ENCODE data around the gene PNPLA3.
"Not testable (repeated sequence)": the region's sequence is repeated elsewhere in the genome, so short reads cannot be mapped to it uniquely, and the experiment has no call there.

Gene PNPLA3

DNA sequence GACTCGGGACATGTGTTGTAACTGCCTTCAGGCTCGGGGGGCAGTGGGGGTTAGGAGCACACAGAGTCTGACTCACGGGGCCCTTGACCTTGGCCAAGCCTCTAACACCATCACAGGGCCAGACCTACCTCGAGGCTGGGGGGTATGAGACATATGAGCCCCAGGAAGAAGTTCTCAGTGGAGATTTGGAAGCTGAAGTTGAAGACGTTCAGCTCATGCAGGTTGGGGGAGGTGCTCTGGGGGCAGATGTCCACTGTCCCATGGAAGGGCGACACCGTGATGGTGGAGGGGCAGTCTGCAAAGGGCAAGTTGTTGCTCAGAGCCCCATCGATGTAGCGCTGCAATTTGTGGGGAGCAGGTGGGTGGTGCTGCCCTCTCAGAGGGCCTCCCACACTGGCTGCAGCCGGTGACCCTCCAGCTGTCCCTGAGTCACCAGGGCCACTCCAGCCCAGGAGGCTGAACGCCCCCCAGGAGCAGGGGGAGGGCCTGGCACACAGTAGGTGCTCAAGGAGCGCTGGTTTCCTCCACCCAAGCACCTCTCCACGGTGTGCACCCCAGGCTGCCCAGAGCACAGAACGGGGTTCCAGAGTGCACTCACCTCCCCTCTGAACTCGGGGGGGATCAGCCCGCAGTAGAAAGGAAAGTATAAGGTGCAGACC lies 34.3 kb upstream of the PNPLA3 start:
- no peak for DNase-seq (ENCODE audit: low read depth in 3 of 3)

DNA sequence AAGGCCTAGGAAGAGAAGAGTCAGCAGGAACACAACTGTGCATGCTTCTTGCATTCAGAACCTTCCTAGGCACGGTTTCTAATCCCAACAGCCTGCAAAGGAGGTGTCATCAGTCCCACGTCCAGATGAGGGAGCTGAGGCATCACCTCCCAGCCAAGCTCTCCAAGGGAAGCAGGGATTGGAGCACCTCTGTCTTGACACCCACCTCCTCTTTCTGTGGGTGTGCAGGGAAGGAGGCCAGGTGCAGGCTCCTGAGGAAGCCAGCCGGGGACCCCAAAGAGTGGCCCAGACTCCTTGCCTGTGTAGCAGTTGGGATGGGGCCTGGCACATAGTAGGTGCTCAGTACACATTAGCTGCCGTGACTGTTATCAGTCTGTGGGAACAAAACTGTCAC lies 33.7 kb upstream of the PNPLA3 start:
- no peak for DNase-seq (ENCODE audit: low read depth in 3 of 3)

- no peak for DNase-seq (ENCODE audit: low read depth in 3 of 3)
Observed at GRCh38 chr22:43890901-43891331, 32.7 kb upstream of the PNPLA3 start.

DNA sequence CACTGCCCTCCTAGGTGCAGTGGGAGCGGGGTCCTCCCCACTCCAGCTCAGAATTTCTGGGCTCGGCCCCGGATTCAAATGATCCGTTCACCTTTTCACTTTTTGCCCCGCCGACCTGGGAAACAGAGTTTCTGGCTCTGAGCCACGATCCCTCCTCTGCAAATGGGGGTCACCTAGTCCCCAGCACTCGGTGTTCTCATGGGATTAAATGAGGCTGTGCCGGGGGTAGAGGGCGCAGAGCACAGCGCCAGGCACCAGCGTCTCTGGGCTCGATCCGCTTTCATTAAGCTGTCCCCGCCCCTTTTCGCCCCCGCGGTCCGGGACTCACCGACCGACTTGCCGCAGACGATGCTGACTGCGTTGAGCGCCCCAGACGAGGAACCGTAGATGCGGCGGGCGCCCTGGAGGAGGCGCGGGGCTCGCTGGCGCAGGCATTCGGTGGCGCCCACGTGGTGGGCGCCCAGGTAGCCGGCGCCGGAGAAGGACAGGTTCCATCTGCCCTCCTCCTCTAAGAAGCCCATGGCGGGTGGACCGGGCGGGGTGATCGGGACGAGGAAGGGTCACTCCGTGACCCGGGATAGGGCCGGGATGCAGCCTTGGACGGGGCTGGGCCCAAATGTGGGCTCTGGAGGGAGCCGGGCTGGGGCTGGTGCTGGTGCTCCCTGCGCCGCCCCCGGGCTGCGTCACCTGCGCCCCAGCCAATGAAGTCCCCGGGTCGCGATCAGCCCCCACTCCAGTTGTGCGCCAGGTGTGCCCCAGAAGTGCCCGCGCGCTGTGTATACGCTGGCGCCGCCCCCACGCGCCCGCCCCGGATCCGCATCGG lies 32.0 kb upstream of the PNPLA3 start, which contains the start of gene PNPLA5:
PNPLA5 (minus strand) TSS at position 654 of the 823 bp plus-strand sequence; CDS start at position 521, 133 bp downstream.
- DNase-seq (ENCODE audit: low read depth in 3 of 3) = no peak

DNA sequence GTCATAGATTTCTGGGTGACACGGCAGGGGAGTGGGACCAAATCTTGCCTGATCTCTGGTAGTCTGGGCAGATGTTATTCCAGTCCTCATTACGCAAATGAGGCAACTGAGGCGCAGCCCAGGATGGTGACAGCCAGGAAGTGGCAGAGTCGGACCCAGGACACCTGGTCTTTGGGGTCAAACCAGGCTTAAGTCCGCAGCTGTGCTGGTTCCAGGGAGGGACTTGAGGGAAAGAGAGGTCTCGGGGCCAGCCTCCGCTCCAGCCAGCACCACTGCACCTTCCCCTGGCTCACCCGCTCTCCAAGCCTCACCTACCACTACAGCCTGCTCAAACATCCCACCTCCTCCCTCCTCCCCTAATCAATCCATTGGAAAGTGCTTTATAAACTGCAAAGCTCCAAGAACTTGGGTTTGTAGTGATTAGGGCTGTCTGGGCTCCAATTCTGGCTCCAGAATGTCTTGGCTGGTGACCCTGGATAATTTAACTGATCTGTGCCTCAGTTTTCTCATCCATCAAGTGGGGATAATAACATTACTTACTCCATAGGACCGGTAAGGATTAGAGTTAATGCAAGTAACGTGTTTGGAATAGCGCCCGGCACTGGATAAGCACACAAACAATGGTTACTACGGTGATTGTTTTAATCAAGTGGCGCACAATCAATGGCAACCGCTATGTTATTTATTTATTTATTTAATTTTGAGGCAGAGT lies 31.3 kb upstream of the PNPLA3 start:
- no peak for DNase-seq (ENCODE audit: low read depth in 3 of 3)

GRCh38 chr22:43893266-43893665 lies 30.3 kb upstream of the PNPLA3 start:
- DNase-seq (ENCODE audit: low read depth in 3 of 3) = no peak

DNA sequence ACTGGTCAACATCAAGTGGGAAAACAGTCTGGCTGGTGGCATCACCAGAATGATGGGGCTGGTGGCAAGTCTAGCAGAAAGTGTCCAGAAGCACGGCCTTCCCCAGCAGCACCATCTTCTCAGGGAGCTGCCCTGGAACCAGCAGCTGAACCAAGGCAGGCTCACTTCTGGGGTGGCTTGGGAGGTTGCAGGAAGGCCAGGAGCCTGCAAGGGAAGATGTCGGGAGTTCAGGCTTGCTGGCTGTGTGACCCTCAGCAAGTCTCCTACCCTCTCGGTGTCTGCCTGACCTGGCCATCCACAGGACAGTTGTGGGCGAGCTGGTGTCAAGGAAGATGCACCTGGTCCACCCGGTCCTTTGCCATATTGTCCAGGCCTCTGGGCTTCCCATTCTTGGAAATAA lies 29.5 kb upstream of the PNPLA3 start:
- DNase-seq (ENCODE audit: low read depth in 3 of 3) = no peak

DNA sequence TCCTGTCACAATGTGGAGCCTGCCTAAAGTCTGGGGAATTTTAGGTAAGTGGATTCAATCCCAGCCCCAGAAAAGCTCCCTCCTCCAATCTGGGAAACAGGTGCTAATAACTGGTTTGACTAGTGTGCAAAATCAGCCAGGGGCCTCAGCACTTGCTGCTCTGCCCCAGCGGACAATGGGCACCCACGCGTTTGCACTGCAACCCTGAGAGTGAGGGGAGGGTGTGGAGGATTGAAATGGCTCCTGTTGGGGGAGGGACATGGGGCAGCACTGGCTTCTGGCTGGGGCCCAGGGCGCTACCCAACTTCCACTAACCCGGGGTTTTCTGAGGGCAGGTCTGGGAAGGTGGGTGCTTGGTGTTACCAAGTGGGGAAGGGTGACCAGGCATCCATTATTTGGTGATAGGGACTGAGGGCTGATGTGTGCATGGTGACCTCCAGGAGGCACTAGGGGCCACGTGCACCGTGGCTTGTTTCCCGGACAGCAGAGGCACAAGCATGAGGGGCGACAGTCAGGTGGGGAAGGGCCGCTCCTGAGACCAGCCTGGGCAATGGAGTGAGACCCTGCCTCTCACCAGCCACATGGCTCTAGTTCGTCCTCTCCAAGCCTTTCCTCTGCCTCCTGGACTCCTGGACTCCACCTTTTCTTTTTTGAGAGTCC lies 27.5 kb upstream of the PNPLA3 start:
- DNase-seq (ENCODE audit: low read depth in 3 of 3) = no peak

DNA sequence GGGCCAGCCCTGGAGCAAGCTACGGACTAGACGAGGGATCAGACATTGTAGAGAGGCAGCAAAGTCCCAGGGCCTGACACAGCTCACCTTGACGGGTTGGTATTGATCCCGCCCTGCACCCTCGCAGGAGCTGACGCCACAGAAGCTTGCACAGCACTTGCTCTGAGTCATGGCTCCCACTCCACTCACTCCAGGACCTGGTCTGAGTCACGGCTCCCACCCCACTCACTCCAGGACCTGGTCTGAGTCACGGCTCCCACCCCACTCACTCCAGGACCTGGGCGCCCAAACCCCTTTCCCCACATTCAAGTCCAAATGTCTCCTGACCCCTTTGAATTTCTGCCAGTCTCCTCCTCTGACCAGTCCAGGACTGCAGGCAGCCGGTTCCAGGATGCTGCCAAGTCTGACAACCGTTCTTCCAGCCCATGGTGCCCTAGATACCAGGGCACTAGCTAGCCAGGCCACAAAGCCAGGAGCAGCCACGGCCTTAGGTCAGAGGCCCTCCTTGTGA lies 25.8 kb upstream of the PNPLA3 start:
- DNase-seq (ENCODE audit: low read depth in 3 of 3) = no peak

DNA sequence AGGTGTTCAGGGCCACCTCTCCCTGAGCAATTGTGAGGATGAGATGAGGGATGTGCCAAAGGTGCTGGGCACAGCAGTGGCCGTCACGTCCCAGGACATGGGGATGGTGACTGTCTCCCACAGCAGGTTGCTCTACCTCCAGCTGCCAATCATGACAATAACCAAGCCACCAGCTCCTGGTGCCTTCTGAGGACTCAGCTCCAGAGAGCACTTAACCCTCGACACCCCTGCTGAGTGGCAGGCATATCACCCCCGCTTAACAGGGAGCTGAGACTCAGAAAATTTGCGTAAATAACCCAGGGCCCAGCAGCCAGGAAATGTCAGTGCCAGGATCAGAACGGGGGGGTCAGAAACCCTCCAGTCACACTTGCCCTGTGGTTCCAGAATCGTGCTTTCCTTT lies 23.4 kb upstream of the PNPLA3 start:
- DNase-seq (ENCODE audit: low read depth in 3 of 3) = no peak

GRCh38 chr22:43901976-43902643 lies 21.5 kb upstream of the PNPLA3 start:
- DNase-seq (ENCODE audit: low read depth in 3 of 3) = no peak

GRCh38 chr22:43903033-43903432 lies 20.6 kb upstream of the PNPLA3 start:
- not testable (repeated sequence) for DNase-seq (ENCODE audit: low read depth in 3 of 3)

DNA sequence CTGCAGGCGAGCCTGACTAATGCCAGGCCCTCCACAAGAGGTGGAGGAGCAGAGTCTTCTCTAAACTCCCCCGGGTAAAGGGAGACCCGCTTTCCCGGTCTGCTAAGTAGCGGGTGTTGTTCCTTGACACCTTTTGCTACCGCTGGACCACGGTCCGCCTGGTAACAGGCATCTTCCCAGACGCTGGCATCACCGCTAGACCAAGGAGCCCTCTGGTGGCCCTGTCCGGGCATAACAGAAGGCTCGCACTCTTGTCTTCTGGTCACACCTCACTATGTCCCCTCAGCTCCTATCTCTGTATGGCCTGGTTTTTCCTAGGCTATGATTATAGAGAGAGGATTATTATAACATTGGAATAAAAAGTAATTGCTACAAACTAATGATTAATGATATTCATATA lies 19.2 kb upstream of the PNPLA3 start:
- not testable (repeated sequence) for DNase-seq (ENCODE audit: low read depth in 3 of 3)

DNA sequence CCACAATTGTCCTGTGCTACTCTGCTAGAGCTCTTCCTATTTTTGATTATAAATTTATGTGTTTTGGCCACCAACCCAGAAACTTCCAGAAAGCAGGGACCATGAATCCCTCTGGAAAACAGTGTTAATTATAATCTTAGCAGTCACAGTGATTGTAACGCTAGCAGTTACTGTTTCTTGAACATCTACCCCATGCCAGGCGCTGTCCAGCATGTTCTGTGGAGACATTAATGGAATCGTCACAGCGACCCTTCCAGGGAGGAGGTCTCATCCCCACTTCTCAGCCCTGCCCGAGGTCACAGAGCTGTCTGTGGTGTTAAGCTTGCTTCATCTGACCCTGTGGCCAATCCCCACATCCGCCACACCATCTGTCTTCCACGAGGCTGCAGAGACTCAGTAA lies 17.9 kb upstream of the PNPLA3 start:
- no peak for DNase-seq (ENCODE audit: low read depth in 3 of 3)

DNA sequence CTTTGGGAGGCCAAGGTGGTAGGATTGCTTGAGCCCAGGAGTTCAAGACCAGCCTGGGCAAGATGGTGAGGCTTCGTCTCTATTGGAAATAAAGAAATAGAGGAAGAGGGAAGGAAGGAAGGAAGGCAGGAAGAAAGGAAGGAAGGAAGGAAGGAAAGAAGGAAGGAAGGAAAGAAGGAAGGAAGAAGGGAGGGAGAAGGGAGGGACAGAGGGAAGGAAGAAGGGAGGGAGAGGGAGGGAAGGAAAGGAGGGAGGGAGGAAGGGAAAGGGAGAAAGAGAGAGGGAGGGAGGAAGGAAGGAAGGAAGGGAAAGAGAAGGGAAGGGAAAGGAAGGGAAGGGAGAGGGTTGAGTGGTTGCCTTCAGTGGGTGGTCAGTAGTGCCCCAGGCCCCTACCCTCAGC lies 13.9 kb upstream of the PNPLA3 start:
- DNase-seq (ENCODE audit: low read depth in 3 of 3) = no peak

DNA sequence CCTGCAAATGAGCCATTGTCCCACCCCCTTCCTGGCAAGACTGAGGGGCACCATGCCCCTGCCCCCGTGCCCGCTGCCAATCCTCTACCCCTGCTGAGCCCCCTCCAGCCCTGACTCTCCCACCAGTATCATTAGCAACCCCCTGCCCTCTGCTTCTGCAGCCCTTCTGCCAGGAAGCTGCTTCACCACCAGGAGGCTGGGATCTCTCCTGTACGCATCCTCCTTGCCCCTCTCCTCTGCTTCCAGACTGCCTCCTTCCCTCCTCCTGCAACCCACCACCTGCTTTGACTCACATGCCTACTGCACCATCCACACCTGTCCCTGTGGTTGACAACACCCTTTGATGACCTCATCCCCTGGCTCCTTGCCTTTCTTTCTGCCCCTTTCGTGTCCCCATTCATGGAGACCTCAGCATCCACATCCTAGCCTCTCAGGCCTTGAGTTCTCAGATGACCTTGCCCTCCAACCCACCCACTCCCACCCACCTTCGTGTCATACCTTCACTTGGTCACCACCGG lies 13.4 kb upstream of the PNPLA3 start:
- DNase-seq (ENCODE audit: low read depth in 3 of 3) = no peak

- no peak for DNase-seq (ENCODE audit: low read depth in 3 of 3)
Observed at GRCh38 chr22:43911351-43911750, 12.3 kb upstream of the PNPLA3 start.

DNA sequence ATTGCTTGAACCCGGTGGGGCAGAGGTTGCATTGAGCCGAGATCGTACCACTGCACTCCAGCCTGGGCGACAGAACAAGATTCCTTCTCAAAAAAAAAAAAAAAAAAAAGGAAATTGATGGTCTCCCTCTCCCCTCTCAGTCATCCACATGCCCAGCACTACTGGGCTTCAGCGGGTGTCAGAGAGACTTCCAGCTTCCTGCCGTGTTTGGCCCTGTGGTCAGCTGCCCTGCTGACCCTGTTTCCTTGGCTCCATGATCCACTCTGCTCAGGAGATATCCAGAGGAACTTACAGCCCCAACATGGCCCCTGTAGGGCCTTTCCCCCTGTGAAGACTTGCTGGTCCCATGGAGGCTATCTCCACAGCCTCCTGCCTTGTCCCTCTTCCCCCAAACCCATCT lies 6.1 kb upstream of the PNPLA3 start:
- no peak for DNase-seq (ENCODE audit: low read depth in 3 of 3)

DNA sequence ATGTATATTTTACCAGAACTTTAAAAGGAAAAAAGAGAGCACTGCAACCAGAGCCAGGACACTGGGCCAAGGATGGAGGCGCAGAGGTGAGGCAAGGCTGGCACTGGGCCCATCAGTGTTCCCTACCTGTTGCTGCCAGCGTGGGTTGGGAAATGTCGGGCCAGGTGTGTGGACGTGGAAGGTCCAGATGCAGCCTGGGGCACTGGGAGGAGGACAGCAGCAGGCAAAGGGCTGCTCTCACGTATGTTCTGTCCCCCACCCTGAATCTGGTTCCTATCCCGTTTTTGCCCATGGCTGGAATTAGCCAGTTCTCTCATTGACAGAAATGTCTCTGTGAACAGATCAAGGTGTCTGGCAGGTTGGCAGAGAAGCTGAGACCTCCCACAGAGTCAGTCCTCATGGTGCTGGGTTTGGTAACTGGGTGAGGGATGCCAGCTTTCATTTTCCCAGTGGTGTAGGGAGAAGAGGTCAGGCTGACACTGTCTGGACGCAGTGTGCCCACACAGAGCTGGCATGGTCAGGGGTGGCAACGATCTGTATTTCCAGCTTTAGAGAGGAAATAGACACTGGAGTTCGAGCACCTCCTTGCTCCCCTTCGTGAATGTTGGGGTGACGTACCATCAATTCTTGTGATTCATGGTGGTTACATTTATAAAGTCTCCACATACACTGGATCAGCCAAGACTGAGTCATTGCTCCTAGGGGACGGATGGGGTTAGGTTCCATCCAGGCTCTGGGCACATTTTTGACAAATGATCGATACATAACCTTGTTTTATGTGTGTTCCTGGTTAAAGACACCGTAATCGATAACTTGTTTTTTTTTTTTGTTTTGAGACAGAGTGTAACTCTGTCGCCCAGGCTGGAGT lies 4.3 kb upstream of the PNPLA3 start:
- DNase-seq (ENCODE audit: low read depth in 3 of 3) = no peak

DNA sequence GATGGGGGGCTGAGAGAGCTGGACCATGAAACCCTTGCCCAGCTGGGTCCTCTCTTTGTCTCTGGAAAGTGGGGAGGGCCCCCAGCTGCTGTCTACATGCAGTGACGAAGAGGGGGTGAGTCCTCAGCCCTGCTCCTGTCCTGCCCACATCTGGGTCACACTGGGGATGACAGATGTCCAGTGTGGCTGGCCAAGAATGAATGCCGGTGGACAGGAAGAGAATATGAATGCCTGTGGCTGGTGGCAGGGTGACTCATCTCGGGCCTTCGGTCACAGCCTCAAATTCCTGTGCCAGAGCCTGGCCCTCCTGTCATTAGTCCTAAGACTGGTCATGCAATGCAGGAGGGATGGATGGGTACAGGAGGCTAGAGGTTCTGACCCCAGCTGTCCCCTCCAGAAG lies 2.2 kb upstream of the PNPLA3 start:
- DNase-seq (ENCODE audit: low read depth in 3 of 3) = no peak
